CD4-positive, CD25-positive, alpha-beta regulatory T cell (primary cell): Measurements from ENCODE around the gene DMP1. TPM values are rescaled to one million over a fixed set of nuclear protein-coding genes. Genes with fewer than 3 reads are reported as not detected.

ENCODE experiments used
- ATAC-seq, 2 donors: fragments of 150-1000 bp; cut with Tn5 transposase; one replicate each; pipeline ENCODE4 v1.10.0; 2021; ENCODE audit warnings: low read depth in 2 of 2, moderate number of reproducible peaks in 2 of 2, moderate library complexity in 1 of 2
- DNase-seq, 3 donors: peaks; one replicate each; pipeline versions ENCODE4 v3.0.0 to v3.0.0-alpha.2; 2012 to 2022; ENCODE audit warnings: mixed read lengths in 1 of 3
- H3K27ac ChIP-seq: one replicate; pipeline ENCODE4 v1.7.0; 2013; ENCODE audit warnings: mild to moderate bottlenecking, low read length; ENCODE audit not compliant: insufficient read depth, poor library complexity, severe bottlenecking
- H3K27me3 ChIP-seq: one replicate; pipeline ENCODE4 v1.7.0; 2013; ENCODE audit warnings: low read length; ENCODE audit not compliant: control insufficient read depth, insufficient read depth
- H3K36me3 ChIP-seq: one replicate; pipeline ENCODE4 v1.7.0; 2013; ENCODE audit warnings: mild to moderate bottlenecking, low read length, moderate library complexity; ENCODE audit not compliant: control insufficient read depth, insufficient read depth
- H3K4me1 ChIP-seq: 2 replicates; pipeline ENCODE4 v1.7.0; 2013; ENCODE audit warnings: mild to moderate bottlenecking, low read length; ENCODE audit not compliant: insufficient read depth, control insufficient read depth, poor library complexity, severe bottlenecking
- H3K4me3 ChIP-seq: one replicate; pipeline ENCODE4 v1.7.0; 2013; ENCODE audit warnings: low read depth, mild to moderate bottlenecking, low read length, moderate library complexity
- H3K9me3 ChIP-seq, 2 experiments: 1 replicate in 1 of 2; 2 replicates in 1 of 2; pipeline ENCODE4 v1.7.0; 2013; ENCODE audit warnings: low read length in 2 of 2, mild to moderate bottlenecking in 1 of 2, moderate library complexity in 1 of 2; ENCODE audit not compliant: control insufficient read depth in 2 of 2
- H3K27ac Mint-ChIP-seq, 3 donors: one replicate each; pipeline ENCODE4 v1.8.0; 2020 to 2022; ENCODE audit warnings: mild to moderate bottlenecking in 3 of 3, mixed read lengths in 3 of 3, moderate library complexity in 2 of 3
- H3K27me3 Mint-ChIP-seq: one replicate; pipeline ENCODE4 v1.8.0; 2022; ENCODE audit warnings: mild to moderate bottlenecking, mixed read lengths
- H3K36me3 Mint-ChIP-seq: one replicate; pipeline ENCODE4 v1.8.0; 2020; ENCODE audit warnings: mixed read lengths
- H3K4me1 Mint-ChIP-seq, 4 donors: one replicate each; pipeline ENCODE4 v1.8.0; 2020 to 2022; ENCODE audit warnings: mixed read lengths in 4 of 4, mild to moderate bottlenecking in 1 of 4
- H3K4me3 Mint-ChIP-seq, 4 donors: one replicate each; pipeline ENCODE4 v1.8.0; 2020 to 2022; ENCODE audit warnings: mild to moderate bottlenecking in 4 of 4, mixed read lengths in 4 of 4, moderate library complexity in 3 of 4
- H3K9me3 Mint-ChIP-seq, 7 donors: one replicate each; pipeline ENCODE4 v1.8.0; 2020 to 2022; ENCODE audit warnings: mixed read lengths in 7 of 7, mild to moderate bottlenecking in 3 of 7, moderate library complexity in 2 of 7
- polyA plus RNA-seq, 4 donors: library from polyadenylated mRNA; unstranded; fragments of 300-500 nt; fragmentation: Illumina TruSeq; gene quantifications; one replicate each; pipeline ENCODE4 v1.2.3, GENCODE V29; 2021
- total RNA-seq: library from RNA; stranded (reverse); gene quantifications from one replicate; pipeline ENCODE4 v1.2.3, GENCODE V29; 2022

Gene DMP1
- not detected for total RNA-seq
- polyA plus RNA-seq: not detected

DNA sequence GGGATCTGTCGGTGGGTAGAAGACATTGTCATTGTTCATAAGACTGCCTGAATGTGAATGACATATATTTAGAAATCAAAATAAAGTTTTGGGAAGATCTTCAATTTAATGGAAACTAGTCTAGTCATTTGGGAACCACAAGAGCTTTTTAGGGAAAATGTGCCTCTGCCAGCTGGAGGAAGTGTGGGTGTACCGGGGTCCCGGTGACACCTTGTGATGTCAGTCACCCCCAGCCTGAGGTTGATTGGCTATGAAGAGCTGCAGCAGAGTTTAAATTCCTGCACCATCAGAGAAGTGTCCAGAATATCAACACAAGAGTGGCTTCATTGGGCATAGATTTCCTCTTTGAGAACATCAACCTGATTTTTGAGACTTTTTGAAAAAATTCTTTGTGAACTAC, at the start of gene DMP1:
Gene DMP1 (plus strand): TSS at position 301 of the 400 bp plus-strand sequence. CDS start 6,213 bp downstream, outside the sequence.
- Histone ChIP-seq H3K4me3 (no peak within 1 kb of the TSS), H3K36me3 (no peaks in the 10 kb centered on the region), H3K27ac (no peak within 1 kb of the TSS), H3K9me3 (no peaks in the 10 kb centered on the region), H3K4me1 (no peaks in the 10 kb centered on the region), H3K27me3 (peaks cover 2% of the 10 kb centered on the region)
- Mint-ChIP-seq H3K27ac (no peak within 1 kb of the TSS), H3K36me3 (no peaks in the 10 kb centered on the region), H3K27me3 (peaks cover 15% of the 10 kb centered on the region), H3K4me1 (no peaks in the 10 kb centered on the region), H3K9me3 (peaks cover 0 to 2% (median 0%) of the 10 kb centered on the region in 7 donors), H3K4me3 (no peak within 1 kb of the TSS)
- DNase-seq (no peak), ATAC-seq (no peak)

- Mint-ChIP-seq H3K36me3 (no peaks in the 10 kb centered on the region), H3K9me3 (peaks cover 0 to 9% (median 4%) of the 10 kb centered on the region in 7 donors), H3K4me1 (no peaks in the 10 kb centered on the region), H3K4me3 (no peak overlapping the region), H3K27me3 (peaks cover 4% of the 10 kb centered on the region), H3K27ac (no peak overlapping the region)
- Histone ChIP-seq H3K9me3 (no peaks in the 10 kb centered on the region), H3K4me3 (no peak overlapping the region), H3K27ac (no peak overlapping the region), H3K4me1 (no peaks in the 10 kb centered on the region), H3K36me3 (no peaks in the 10 kb centered on the region), H3K27me3 (no peaks in the 10 kb centered on the region)
- ATAC-seq (no peak), DNase-seq (no peak)
Observed at GRCh38 chr4:87601361-87601760, 48.7 kb upstream of the DMP1 start.

- ATAC-seq (no peak), DNase-seq (no peak)
- peaks cover 4% of the 10 kb centered on the region for H3K27me3 Mint-ChIP-seq
- H3K4me1 ChIP-seq: no peaks in the 10 kb centered on the region
- no peak within 1 kb of the TSS for H3K27ac Mint-ChIP-seq
- H3K27me3 ChIP-seq: peaks cover 2% of the 10 kb centered on the region
- H3K27ac ChIP-seq: no peak within 1 kb of the TSS
- H3K36me3 Mint-ChIP-seq: no peaks in the 10 kb centered on the region
- H3K9me3 Mint-ChIP-seq: peaks cover 0 to 3% (median 0%) of the 10 kb centered on the region in 7 donors
- H3K36me3 ChIP-seq: no peaks in the 10 kb centered on the region
- H3K4me3 Mint-ChIP-seq: no peak within 1 kb of the TSS
- no peak within 1 kb of the TSS for H3K4me3 ChIP-seq
- H3K4me1 Mint-ChIP-seq: no peaks in the 10 kb centered on the region
- no peaks in the 10 kb centered on the region for H3K9me3 ChIP-seq
Observed at GRCh38 chr4:87608229-87608628, 41.9 kb upstream of the DMP1 start, which contains the start of gene DSPP. DSPP (plus strand) TSS chr4:87608529; CDS start chr4:87610909, 2,380 bp downstream.

GRCh38 chr4:87614292-87614890, 35.7 kb upstream of the DMP1 start:
- Mint-ChIP-seq H3K27ac (no peak overlapping the region), H3K4me1 (no peaks in the 10 kb centered on the region), H3K36me3 (no peaks in the 10 kb centered on the region), H3K27me3 (peaks cover 7% of the 10 kb centered on the region), H3K4me3 (no peak overlapping the region), H3K9me3 (peaks cover 0 to 1% (median 0%) of the 10 kb centered on the region in 7 donors)
- DNase-seq (no peak), ATAC-seq (no peak)
- Histone ChIP-seq H3K4me3 (no peak overlapping the region), H3K9me3 (no peaks in the 10 kb centered on the region), H3K27ac (no peak overlapping the region), H3K36me3 (no peaks in the 10 kb centered on the region), H3K4me1 (no peaks in the 10 kb centered on the region), H3K27me3 (peaks cover 2% of the 10 kb centered on the region)

GRCh38 chr4:87616268-87616667, 33.8 kb upstream of the DMP1 start:
- ATAC-seq (no peak), DNase-seq (no peak)
- peaks cover 0 to 1% (median 0%) of the 10 kb centered on the region in 7 donors for H3K9me3 Mint-ChIP-seq
- H3K4me1 Mint-ChIP-seq: no peaks in the 10 kb centered on the region
- Histone ChIP-seq H3K4me1 (no peaks in the 10 kb centered on the region), H3K36me3 (no peaks in the 10 kb centered on the region), H3K9me3 (no peaks in the 10 kb centered on the region), H3K27ac (no peak overlapping the region), H3K4me3 (no peak overlapping the region), H3K27me3 (peaks cover 2% of the 10 kb centered on the region)
- no peaks in the 10 kb centered on the region for H3K36me3 Mint-ChIP-seq
- H3K27me3 Mint-ChIP-seq: peaks cover 7% of the 10 kb centered on the region
- H3K27ac Mint-ChIP-seq: no peak overlapping the region
- no peak overlapping the region for H3K4me3 Mint-ChIP-seq

- DNase-seq: no peak
- Mint-ChIP-seq H3K4me3 (no peak overlapping the region), H3K27me3 (peaks cover 7% of the 10 kb centered on the region), H3K27ac (no peak overlapping the region), H3K9me3 (peaks cover 0 to 3% (median 0%) of the 10 kb centered on the region in 7 donors), H3K4me1 (no peaks in the 10 kb centered on the region), H3K36me3 (no peaks in the 10 kb centered on the region)
- Histone ChIP-seq H3K36me3 (no peaks in the 10 kb centered on the region), H3K4me3 (no peak overlapping the region), H3K27me3 (no peaks in the 10 kb centered on the region), H3K9me3 (no peaks in the 10 kb centered on the region), H3K4me1 (no peaks in the 10 kb centered on the region), H3K27ac (no peak overlapping the region)
- no peak for ATAC-seq
Observed at GRCh38 chr4:87620086-87620485, 30.0 kb upstream of the DMP1 start.

DNA sequence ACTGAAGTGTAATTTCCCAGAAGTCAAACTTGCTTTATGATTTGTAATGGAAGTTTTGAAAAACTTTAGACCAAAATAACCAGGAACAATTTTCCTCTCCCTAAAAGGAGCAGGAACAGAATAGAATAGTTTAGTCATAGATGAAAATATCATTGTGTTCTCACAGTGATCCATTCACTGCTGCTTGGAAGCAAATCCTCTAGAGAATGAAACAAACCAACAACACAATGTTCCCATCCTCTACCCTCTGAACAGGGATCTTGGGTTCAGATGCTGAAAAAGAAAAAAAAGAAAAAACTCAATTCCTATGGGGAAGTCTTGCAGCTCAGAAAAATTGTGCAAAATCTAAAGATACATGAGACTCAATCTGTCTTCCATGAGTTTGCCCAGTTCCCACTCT, 29.6 kb upstream of the DMP1 start:
- Mint-ChIP-seq H3K4me1 (no peaks in the 10 kb centered on the region), H3K9me3 (peaks cover 0 to 3% (median 0%) of the 10 kb centered on the region in 7 donors), H3K36me3 (no peaks in the 10 kb centered on the region), H3K4me3 (no peak overlapping the region), H3K27ac (no peak overlapping the region), H3K27me3 (peaks cover 7% of the 10 kb centered on the region)
- no peak for DNase-seq
- no peak overlapping the region for H3K27ac ChIP-seq
- no peaks in the 10 kb centered on the region for H3K27me3 ChIP-seq
- no peaks in the 10 kb centered on the region for H3K4me1 ChIP-seq
- H3K36me3 ChIP-seq: no peaks in the 10 kb centered on the region
- ATAC-seq: no peak
- H3K9me3 ChIP-seq: no peaks in the 10 kb centered on the region
- H3K4me3 ChIP-seq: no peak overlapping the region

DNA sequence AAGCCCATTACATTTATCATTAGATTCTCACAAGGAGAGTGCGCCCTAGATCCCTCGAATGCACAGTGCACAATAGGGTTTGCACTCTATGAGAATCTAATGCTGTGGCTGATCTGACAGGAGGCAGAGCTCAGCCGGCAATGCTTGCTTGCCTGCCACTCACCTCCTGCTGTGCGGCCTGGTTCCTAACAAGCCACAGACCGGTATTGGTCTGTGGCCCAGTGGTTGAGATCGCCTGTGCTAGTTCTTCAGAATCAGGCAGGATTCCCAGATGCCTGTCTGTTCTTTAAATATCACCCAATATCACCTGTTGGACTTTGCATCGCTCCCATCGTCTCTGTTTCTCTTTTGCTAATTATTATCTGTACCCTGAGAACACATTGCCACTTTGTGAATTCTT, 27.8 kb upstream of the DMP1 start:
- ATAC-seq (no peak), DNase-seq (no peak)
- H3K27me3 Mint-ChIP-seq: peaks cover 7% of the 10 kb centered on the region
- no peak overlapping the region for H3K27ac Mint-ChIP-seq
- peaks cover 0 to 3% (median 0%) of the 10 kb centered on the region in 7 donors for H3K9me3 Mint-ChIP-seq
- no peaks in the 10 kb centered on the region for H3K36me3 Mint-ChIP-seq
- Histone ChIP-seq H3K9me3 (no peaks in the 10 kb centered on the region), H3K4me1 (no peaks in the 10 kb centered on the region), H3K36me3 (no peaks in the 10 kb centered on the region), H3K27me3 (no peaks in the 10 kb centered on the region), H3K27ac (no peak overlapping the region), H3K4me3 (no peak overlapping the region)
- peak overlapping the region in 1 of 4 donors; percentile 87 for H3K4me3 Mint-ChIP-seq
- H3K4me1 Mint-ChIP-seq: no peaks in the 10 kb centered on the region
